ENCODE results near the gene GPR42. TPM values are rescaled to one million over a fixed set of nuclear protein-coding genes. Genes with fewer than 3 reads are reported as not detected.

Gene GPR42
- not detected in 2 replicates for total RNA-seq

- DNase-seq (ENCODE audit: low read depth), result no peak
Measured at GRCh38 chr19:35370722-35371121, at the start of gene GPR42. Gene GPR42, plus strand, starts transcription at chr19:35371068. Its CDS starts 292 bp downstream, at chr19:35371360.

- DNase-seq (ENCODE audit: low read depth), result no peak
Measured at GRCh38 chr19:35321291-35321690, 49.6 kb upstream of the GPR42 start.

- no peak for DNase-seq (ENCODE audit: low read depth)
Measured at GRCh38 chr19:35322014-35322413, 48.9 kb upstream of the GPR42 start.

- DNase-seq (ENCODE audit: low read depth), result no peak
Measured at GRCh38 chr19:35327642-35328041, 43.2 kb upstream of the GPR42 start.

GRCh38 chr19:35328851-35329285, 42.0 kb upstream of the GPR42 start, which contains the start of gene CD22:
Gene CD22, plus strand, starts transcription at chr19:35329187. Its CDS starts 2,854 bp downstream, at chr19:35332041.
- no peak for DNase-seq (ENCODE audit: low read depth)

GRCh38 chr19:35329323-35329722, 41.5 kb upstream of the GPR42 start:
- no peak for DNase-seq (ENCODE audit: low read depth)

- DNase-seq (ENCODE audit: low read depth), result no peak
Measured at GRCh38 chr19:35330475-35330874, 40.4 kb upstream of the GPR42 start.

GRCh38 chr19:35331551-35332214, 39.2 kb upstream of the GPR42 start:
- no peak for DNase-seq (ENCODE audit: low read depth)

- DNase-seq (ENCODE audit: low read depth), result no peak
Measured at GRCh38 chr19:35332817-35333216, 38.1 kb upstream of the GPR42 start.

GRCh38 chr19:35334144-35334753, 36.6 kb upstream of the GPR42 start:
- no peak for DNase-seq (ENCODE audit: low read depth)

- DNase-seq (ENCODE audit: low read depth), result no peak
Measured at GRCh38 chr19:35336166-35336955, 34.5 kb upstream of the GPR42 start.

GRCh38 chr19:35337097-35337983, 33.5 kb upstream of the GPR42 start:
- DNase-seq (ENCODE audit: low read depth), result no peak

GRCh38 chr19:35337984-35338296, 32.9 kb upstream of the GPR42 start:
- no peak for DNase-seq (ENCODE audit: low read depth)

GRCh38 chr19:35340431-35340830, 30.4 kb upstream of the GPR42 start:
- no peak for DNase-seq (ENCODE audit: low read depth)

GRCh38 chr19:35341006-35341405, 29.9 kb upstream of the GPR42 start:
- no peak for DNase-seq (ENCODE audit: low read depth)

- DNase-seq (ENCODE audit: low read depth), result no peak
Measured at GRCh38 chr19:35341565-35342225, 29.2 kb upstream of the GPR42 start.

- DNase-seq (ENCODE audit: low read depth), result no peak
Measured at GRCh38 chr19:35342430-35342829, 28.4 kb upstream of the GPR42 start.

GRCh38 chr19:35344511-35345031, 26.3 kb upstream of the GPR42 start:
- DNase-seq (ENCODE audit: low read depth), result no peak

GRCh38 chr19:35345671-35346111, 25.2 kb upstream of the GPR42 start:
- no peak for DNase-seq (ENCODE audit: low read depth)

GRCh38 chr19:35346193-35347052, 24.4 kb upstream of the GPR42 start:
- DNase-seq (ENCODE audit: low read depth), result no peak
